GM12878 (cell line): ENCODE measurements around the gene PANX2. TPM values are rescaled to one million over a fixed set of nuclear protein-coding genes. Genes with fewer than 3 reads are reported as not detected.

ENCODE experiments used
- ATAC-seq: fragments of 200-7000 bp; cut with Tn5 transposase; 3 replicates; pipeline ENCODE4 v1.9.1; 2020; ENCODE audit warnings: mild to moderate bottlenecking, moderate library complexity
- BruUV-seq: library from RNA; stranded (reverse); fragments of 400-500 nt; replicated peaks from 2 replicates; lab custom pipeline; 2021; lab: Mats Ljungman, UMichigan
- CTCF ChIA-PET: fragments of 300-600 bp; sonication (Branson Sonifier 250); formaldehyde crosslinking; extraction: SDS; loops from one replicate; lab custom pipeline; 2021; ENCODE audit warnings: inconsistent platforms; lab: Yijun Ruan, JAX
- POLR2A ChIA-PET: fragments of 350-600 bp; formaldehyde crosslinking; extraction: SDS; loops from one replicate; lab custom pipeline; 2021; ENCODE audit warnings: inconsistent platforms; lab: Charles Lee
- RAD21 ChIA-PET: fragments of 300-600 bp; sonication (Branson Sonifier 250); formaldehyde crosslinking; loops from one replicate; lab custom pipeline; 2023; ENCODE audit warnings: antibody characterized with exemption; ENCODE audit not compliant: unreplicated experiment; lab: Charles Lee
- SMC1A ChIA-PET: fragments of 300-600 bp; sonication (Branson Sonifier 250); formaldehyde crosslinking; loops from one replicate; lab custom pipeline; 2023; ENCODE audit not compliant: unreplicated experiment, uncharacterized antibody; lab: Charles Lee
- DNase-seq: peaks from one replicate; pipeline ENCODE4 v3.0.0-alpha.2; 2011; ENCODE audit warnings: low read depth, low spot score
- FAIRE-seq: peaks from 3 replicates; lab custom pipeline; 2011; peaks lifted over from hg19 to GRCh38; lab: Jason Lieb, UNC
- H2AFZ ChIP-seq: 2 replicates; pipeline ENCODE4 v1.6.0; 2011; ENCODE audit warnings: low read depth, low read length, control low read depth; ENCODE audit not compliant: control insufficient read depth
- H3K27ac ChIP-seq: 2 replicates; pipeline ENCODE4 v1.5.1; 2011; ENCODE audit warnings: control low read depth; ENCODE audit not compliant: control insufficient read depth, insufficient read depth
- H3K27me3 ChIP-seq, 2 experiments: replicated peaks in 1 of 2; 2 replicates each; pipeline versions ENCODE4 v1.6.0 to v1.6.1; 2011; ENCODE audit warnings: low read length in 1 of 2; ENCODE audit not compliant: control insufficient read depth in 2 of 2, insufficient read depth in 2 of 2
- H3K36me3 ChIP-seq, 2 experiments: 2 replicates each; pipeline ENCODE4 v1.5.1; 2011; ENCODE audit warnings: low read length in 1 of 2; ENCODE audit not compliant: control insufficient read depth in 2 of 2, insufficient read depth in 2 of 2
- H3K4me1 ChIP-seq: 2 replicates; pipeline ENCODE4 v1.6.1; 2011; ENCODE audit warnings: mild to moderate bottlenecking, low read length, moderate library complexity, mixed read lengths; ENCODE audit not compliant: control insufficient read depth, insufficient read depth
- H3K4me2 ChIP-seq: 2 replicates; pipeline ENCODE4 v1.6.0; 2011; ENCODE audit warnings: control low read depth; ENCODE audit not compliant: control insufficient read depth, insufficient read depth
- H3K4me3 ChIP-seq: fragments of 200-600 bp; sonication (generic); 2 replicates; pipeline ENCODE4 v1.5.1; 2016
- H3K79me2 ChIP-seq: 2 replicates; pipeline ENCODE4 v1.6.0; 2011; ENCODE audit warnings: low read length; ENCODE audit not compliant: control insufficient read depth, insufficient read depth
- H3K9ac ChIP-seq: 2 replicates; pipeline ENCODE4 v1.8.0; 2011; ENCODE audit warnings: low read length, control low read depth, mixed read lengths; ENCODE audit not compliant: control insufficient read depth, insufficient read depth
- H3K9me3 ChIP-seq: replicated peaks from 3 replicates; pipeline ENCODE4 v1.5.1; 2011; ENCODE audit warnings: mild to moderate bottlenecking, low read length; ENCODE audit not compliant: control insufficient read depth, insufficient read depth
- H4K20me1 ChIP-seq: 2 replicates; pipeline ENCODE4 v1.6.0; 2011; ENCODE audit not compliant: control insufficient read depth, insufficient read depth
- ETV6 ChIP-seq, 2 experiments: fragments of 450-650 bp in 1 of 2; IDR thresholded peaks in 1 of 2; conservative IDR thresholded peaks in 1 of 2; 2 replicates each; pipeline ENCODE4 v1.6.1; 2014; ENCODE audit warnings: antibody characterized with exemption in 1 of 2, borderline replicate concordance in 1 of 2, low read depth in 1 of 2, mild to moderate bottlenecking in 1 of 2, moderate library complexity in 1 of 2
- IRF3 ChIP-seq: fragments of 450-650 bp; IDR thresholded peaks from 2 replicates; pipeline ENCODE4 v1.6.1; 2014; ENCODE audit warnings: mild to moderate bottlenecking
- PAX8 ChIP-seq: fragments of 450-650 bp; IDR thresholded peaks from 2 replicates; pipeline ENCODE4 v1.6.1; 2017; ENCODE audit warnings: mild to moderate bottlenecking, moderate library complexity
- POLR2A ChIP-seq: IDR thresholded peaks from 2 replicates; pipeline ENCODE4 v1.6.1; 2011; ENCODE audit warnings: low read depth, mild to moderate bottlenecking, low read length
- SPI1 ChIP-seq: IDR thresholded peaks from 2 replicates; pipeline ENCODE4 v1.6.1; 2011; ENCODE audit warnings: low read depth, mild to moderate bottlenecking, low read length, moderate library complexity, borderline replicate concordance; ENCODE audit not compliant: insufficient read depth
- ZBTB11 ChIP-seq: fragments of 450-650 bp; formaldehyde crosslinking; IDR thresholded peaks from 2 replicates; pipeline ENCODE4 v1.5.0; 2022; ENCODE audit warnings: mild to moderate bottlenecking, missing genetic modification characterization
- WGBS: methylation state at CpG from one replicate; pipeline ENCODE4 v1.1.6; 2016; ENCODE audit warnings: low lambda C conversion rate; ENCODE audit not compliant: insufficient replicate concordance, insufficient coverage; ENCODE audit errors: missing lambda C conversion rate; 5-methylcytosine and 5-hydroxymethylcytosine counted together
- in situ Hi-C: fragments of 300-500 bp; cut with MboI; formaldehyde crosslinking; loops from 9 replicates; pipeline ENCODE4 v1.14.3; 2018; ENCODE audit warnings: mixed read lengths
- intact Hi-C: fragments of 100-400 bp; cut with micrococcal nuclease; formaldehyde crosslinking; loops from one replicate; pipeline ENCODE4 v1.14.2; 2022; ENCODE audit not compliant: unreplicated experiment
- polyA plus RNA-seq, 11 experiments: library from polyadenylated mRNA; depleted of rRNA in 4 of 11; unstranded in 6 of 11; stranded (reverse) in 5 of 11; fragments of >200 nt; fragmentation: Nextera tagmentation in 4 of 11; fragmentation: Illumina TruSeq in 1 of 11; extraction: Ambion mirVana in 4 of 11; extraction: Trizol in 1 of 11; gene quantifications; 1 replicate in 1 of 11; 2 replicates in 10 of 11; pipeline versions ENCODE4 v1.2.1 to v1.2.3, GENCODE V29; 2011 to 2016; ENCODE audit warnings: inconsistent platforms in 2 of 11, missing spikeins in 2 of 11, low read depth in 1 of 11
- total RNA-seq, 4 experiments: library from RNA; depleted of rRNA in 3 of 4; stranded (reverse); fragments of >200 nt in 3 of 4; fragmentation: Illumina TruSeq in 1 of 4; extraction: Trizol in 1 of 4; gene quantifications; 2 replicates each; pipeline versions ENCODE4 v1.2.1 to v1.2.3, GENCODE V29; 2013 to 2021
- TF ChIP-seq, protein P1 (sequence below): fragments of 450-650 bp; IDR thresholded peaks from 2 replicates; pipeline ENCODE4 v1.6.1; 2017; ENCODE audit warnings: antibody characterized with exemption, mild to moderate bottlenecking, moderate library complexity

PANX2 gene
- total and polyA plus RNA-seq, 10 of the 15 experiments (the other 5 are each of a cell fraction or from before 2014, with no cell fraction given): 0.04 to 0.44 (median 0.17) TPM; not detected in 5

DNA sequence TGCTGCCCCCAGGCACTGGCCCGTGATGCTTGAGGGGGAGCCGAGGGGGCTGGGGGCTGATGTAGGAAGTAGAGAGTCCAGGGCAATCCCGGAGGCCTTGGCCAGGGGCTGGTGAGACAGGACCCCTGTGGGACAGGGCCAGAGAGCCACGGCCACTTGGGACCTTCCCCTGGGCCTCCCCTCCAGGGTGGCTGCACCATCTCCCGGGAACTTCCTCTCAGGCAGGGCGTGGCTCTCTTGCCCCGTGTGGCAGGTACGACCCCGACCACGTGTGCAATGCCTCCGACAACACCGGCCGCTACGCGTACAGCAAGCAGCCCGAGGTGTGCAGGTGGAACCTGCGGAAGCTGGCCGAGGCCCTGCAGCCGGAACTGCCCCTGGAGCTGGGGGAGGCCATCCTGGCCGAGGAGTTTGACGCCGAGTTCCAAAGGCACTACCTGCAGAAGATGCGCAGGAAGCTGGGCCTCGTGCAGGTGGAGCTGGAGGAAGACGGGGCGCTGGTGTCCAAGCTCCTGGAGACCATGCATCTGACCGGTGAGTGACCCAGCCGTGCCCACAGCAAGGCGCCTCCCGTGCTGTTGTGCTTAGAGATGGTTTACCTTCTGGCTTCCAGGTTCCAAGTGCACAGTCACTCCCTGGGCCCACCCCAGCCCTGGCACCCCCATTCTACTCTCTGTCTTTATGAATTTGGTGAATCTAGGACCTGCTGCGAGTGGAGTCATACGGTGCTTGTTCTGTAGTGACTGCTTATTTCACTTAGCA, 40.0 kb downstream of the PANX2 start:
- POLR2A ChIA-PET: interaction anchor here (0.5 to 0.6 kb wide), 2 partner anchors 53 to 453 kb away, joined by 4 to 6 read pairs; no protein-coding TSS in a partner anchor
- intact Hi-C loops (no loop called here), in situ Hi-C loops (loop anchor here (5.0 kb wide), 1 partner anchor 63 kb away; no protein-coding TSS in a partner anchor)
- Histone ChIP-seq H3K79me2 (no peaks in the 10 kb centered on the region; the same call in 1 of the 2 replicates), H3K9me3 (no peaks in the 10 kb centered on the region), H3K4me1 (no peaks in the 10 kb centered on the region), H3K27me3 (no peaks in the 10 kb centered on the region), H3K36me3 (peaks cover 7 to 22% of the 10 kb centered on the region in 2 experiments; a peak in 3 of 4 replicates), H4K20me1 (no peaks in the 10 kb centered on the region; the same call in 1 of the 2 replicates), H3K4me3 (no peak overlapping the region), H3K9ac (no peak overlapping the region), H3K27ac (no peak overlapping the region), H2AFZ (no peak overlapping the region), H3K4me2 (no peak overlapping the region)
- CTCF ChIA-PET: interaction anchor here (0.7 to 4.0 kb wide), 4 partner anchors 45 to 443 kb away, joined by 3 to 15 read pairs (median 4); no protein-coding TSS in a partner anchor
- WGBS: 84% methylated on average over 32 of the region's 32 CpGs
- SMC1A ChIA-PET: no interaction called here
- RAD21 ChIA-PET: no interaction called here
- FAIRE-seq: no peak
- no TSS peak for BruUV-seq
- ATAC-seq: no peak
- TF ChIP-seq, protein P1, sequence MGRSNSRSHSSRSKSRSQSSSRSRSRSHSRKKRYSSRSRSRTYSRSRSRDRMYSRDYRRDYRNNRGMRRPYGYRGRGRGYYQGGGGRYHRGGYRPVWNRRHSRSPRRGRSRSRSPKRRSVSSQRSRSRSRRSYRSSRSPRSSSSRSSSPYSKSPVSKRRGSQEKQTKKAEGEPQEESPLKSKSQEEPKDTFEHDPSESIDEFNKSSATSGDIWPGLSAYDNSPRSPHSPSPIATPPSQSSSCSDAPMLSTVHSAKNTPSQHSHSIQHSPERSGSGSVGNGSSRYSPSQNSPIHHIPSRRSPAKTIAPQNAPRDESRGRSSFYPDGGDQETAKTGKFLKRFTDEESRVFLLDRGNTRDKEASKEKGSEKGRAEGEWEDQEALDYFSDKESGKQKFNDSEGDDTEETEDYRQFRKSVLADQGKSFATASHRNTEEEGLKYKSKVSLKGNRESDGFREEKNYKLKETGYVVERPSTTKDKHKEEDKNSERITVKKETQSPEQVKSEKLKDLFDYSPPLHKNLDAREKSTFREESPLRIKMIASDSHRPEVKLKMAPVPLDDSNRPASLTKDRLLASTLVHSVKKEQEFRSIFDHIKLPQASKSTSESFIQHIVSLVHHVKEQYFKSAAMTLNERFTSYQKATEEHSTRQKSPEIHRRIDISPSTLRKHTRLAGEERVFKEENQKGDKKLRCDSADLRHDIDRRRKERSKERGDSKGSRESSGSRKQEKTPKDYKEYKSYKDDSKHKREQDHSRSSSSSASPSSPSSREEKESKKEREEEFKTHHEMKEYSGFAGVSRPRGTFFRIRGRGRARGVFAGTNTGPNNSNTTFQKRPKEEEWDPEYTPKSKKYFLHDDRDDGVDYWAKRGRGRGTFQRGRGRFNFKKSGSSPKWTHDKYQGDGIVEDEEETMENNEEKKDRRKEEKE: no peak
- no peak for TF ChIP-seq ZBTB11 (CRISPR knock-in tag)
- TF ChIP-seq POLR2A: peak; percentile 43; the same call in 1 of the 2 replicates
- no peak for TF ChIP-seq IRF3
- TF ChIP-seq SPI1: no peak
- TF ChIP-seq ETV6 (conservative IDR thresholded peaks at IDR 0.05 in 1 of 2, IDR thresholded peaks at IDR 0.05 in 1 of 2; ENCODE audit: borderline replicate concordance in 1 of 2, low read depth in 1 of 2): no peak
- TF ChIP-seq PAX8: no peak
- DNase-seq: no peak
